Stomach (tissue), 4 donors: ENCODE results near the gene CSRNP2.

Experiments used
- CTCF ChIP-seq, 7 experiments: fragments of 450-650 bp in 4 of 7; fragments of 200-600 bp in 3 of 7; sonication (generic) in 3 of 7; IDR thresholded peaks; one replicate each; pipeline ENCODE4 v1.5.1; 2016 to 2019; ENCODE audit warnings: antibody characterized with exemption in 7 of 7, control low read depth in 2 of 7, mild to moderate bottlenecking in 1 of 7
- EP300 ChIP-seq: sonication (generic); formaldehyde crosslinking; IDR thresholded peaks from one replicate; pipeline ENCODE4 v1.6.1; 2017; ENCODE audit warnings: antibody characterized with exemption
- POLR2A ChIP-seq, 4 donors: fragments of 450-650 bp; IDR thresholded peaks; one replicate each; pipeline ENCODE4 v1.6.1; 2016; ENCODE audit warnings: antibody characterized with exemption in 4 of 4, control low read depth in 2 of 4, mild to moderate bottlenecking in 1 of 4, moderate library complexity in 1 of 4

- TF ChIP-seq CTCF (IDR thresholded peaks at IDR 0.05): no peak
- no peak for TF ChIP-seq EP300
- TF ChIP-seq POLR2A (IDR thresholded peaks at IDR 0.05): no peak
Observed at GRCh38 chr12:51071663-51072062, 11.7 kb downstream of the CSRNP2 start.
